ENCODE measurements around the gene TMEM165.

TMEM165 gene

GRCh38 chr4:55386073-55386472 lies 9.7 kb upstream of the TMEM165 start:
- H3K4me1 Mint-ChIP-seq: no peaks in the 10 kb centered on the region
- H3K27me3 Mint-ChIP-seq: no peaks in the 10 kb centered on the region
- H3K27ac Mint-ChIP-seq: no peak overlapping the region
- H3K36me3 Mint-ChIP-seq: no peaks in the 10 kb centered on the region
- no peaks in the 10 kb centered on the region for H3K9me3 Mint-ChIP-seq
- H3K4me3 Mint-ChIP-seq: no peak overlapping the region

DNA sequence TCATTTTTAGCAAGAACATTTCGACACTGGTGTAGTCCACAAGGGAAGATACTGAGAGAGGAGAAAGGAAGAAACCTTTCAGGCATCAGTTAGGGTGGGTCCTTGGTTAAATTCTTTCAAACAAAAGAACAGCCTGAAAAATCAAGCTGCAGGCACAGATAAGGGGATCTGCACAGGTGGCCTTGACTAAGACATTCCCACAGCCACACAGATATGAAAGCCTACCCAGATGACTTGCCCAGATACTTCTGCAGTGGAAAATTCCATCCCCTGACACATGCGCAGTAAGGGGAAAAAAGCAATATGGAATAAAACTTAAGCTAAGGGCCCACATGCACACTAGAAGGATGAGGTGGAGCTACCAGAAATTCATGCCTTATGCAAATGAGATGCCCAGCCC lies 8.9 kb upstream of the TMEM165 start:
- no peaks in the 10 kb centered on the region for H3K4me1 Mint-ChIP-seq
- no peak overlapping the region for H3K27ac Mint-ChIP-seq
- H3K27me3 Mint-ChIP-seq: no peaks in the 10 kb centered on the region
- no peak overlapping the region for H3K4me3 Mint-ChIP-seq
- H3K9me3 Mint-ChIP-seq: no peaks in the 10 kb centered on the region
- H3K36me3 Mint-ChIP-seq: no peaks in the 10 kb centered on the region

DNA sequence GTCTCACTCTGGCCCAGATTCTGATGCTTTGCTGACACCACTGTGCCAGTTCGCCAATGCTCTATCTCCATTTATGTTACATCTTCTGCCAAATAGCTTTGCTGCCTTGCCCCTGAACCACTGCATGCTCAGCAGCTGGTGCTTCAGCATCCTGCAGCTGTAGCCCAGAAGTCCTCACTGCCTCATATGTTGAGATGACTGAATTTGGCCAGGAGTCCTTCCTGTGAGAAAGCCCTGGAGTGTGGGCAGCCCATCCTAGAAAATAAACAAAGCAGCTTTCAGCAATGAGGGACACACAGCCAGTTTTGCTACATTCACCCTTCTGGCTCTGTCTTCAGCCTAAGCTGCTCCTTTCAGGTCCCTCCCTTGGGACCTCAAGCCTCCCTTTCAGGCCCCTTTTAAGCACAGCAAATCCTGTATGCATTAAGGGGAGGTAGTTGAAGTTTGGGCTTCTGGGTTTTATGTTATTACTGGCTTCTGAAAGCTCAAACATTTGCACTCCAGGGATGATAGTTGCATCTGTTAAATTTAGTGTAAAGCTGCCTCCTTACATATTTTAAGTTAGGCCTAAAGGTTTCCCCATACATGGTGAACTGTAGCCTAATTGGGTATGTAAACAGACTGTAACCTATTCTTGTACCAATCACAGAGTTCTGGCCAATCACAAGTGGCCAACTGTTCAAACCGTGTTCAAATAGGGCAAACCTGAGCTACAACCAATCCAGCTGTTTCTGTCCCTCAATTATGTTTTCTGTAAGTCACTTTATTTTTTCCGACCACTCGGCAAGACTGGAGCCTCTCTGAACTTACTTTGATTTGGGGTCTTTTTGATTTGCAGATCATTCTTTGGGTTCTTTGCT lies 2.1 kb upstream of the TMEM165 start:
- no peak overlapping the region for H3K4me3 Mint-ChIP-seq
- H3K9me3 Mint-ChIP-seq: no peaks in the 10 kb centered on the region
- H3K27me3 Mint-ChIP-seq: no peaks in the 10 kb centered on the region
- H3K36me3 Mint-ChIP-seq: peaks cover 6% of the 10 kb centered on the region
- H3K4me1 Mint-ChIP-seq: peaks cover 32% of the 10 kb centered on the region
- H3K27ac Mint-ChIP-seq: no peak overlapping the region

DNA sequence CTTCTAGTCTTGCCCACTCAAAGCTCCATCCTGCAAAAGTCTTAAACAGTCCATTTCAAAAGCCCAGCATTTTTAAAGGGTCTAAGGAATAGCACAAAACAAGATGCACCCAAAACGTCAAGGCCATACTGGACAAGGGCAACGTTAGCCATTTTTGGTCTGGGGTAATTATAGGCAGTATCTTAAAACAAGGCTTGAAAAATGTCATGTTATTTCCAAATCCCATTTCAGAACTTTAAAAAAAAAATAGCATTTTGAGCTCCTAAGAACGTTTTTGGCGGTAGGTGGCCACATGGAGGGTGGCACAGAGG lies 584 bp upstream of the TMEM165 start:
- Mint-ChIP-seq H3K9me3 (no peaks in the 10 kb centered on the region), H3K27me3 (no peaks in the 10 kb centered on the region), H3K27ac (peak overlapping the region; percentile 97), H3K36me3 (peaks cover 10% of the 10 kb centered on the region), H3K4me3 (peak overlapping the region; percentile 97), H3K4me1 (peaks cover 41% of the 10 kb centered on the region)

DNA sequence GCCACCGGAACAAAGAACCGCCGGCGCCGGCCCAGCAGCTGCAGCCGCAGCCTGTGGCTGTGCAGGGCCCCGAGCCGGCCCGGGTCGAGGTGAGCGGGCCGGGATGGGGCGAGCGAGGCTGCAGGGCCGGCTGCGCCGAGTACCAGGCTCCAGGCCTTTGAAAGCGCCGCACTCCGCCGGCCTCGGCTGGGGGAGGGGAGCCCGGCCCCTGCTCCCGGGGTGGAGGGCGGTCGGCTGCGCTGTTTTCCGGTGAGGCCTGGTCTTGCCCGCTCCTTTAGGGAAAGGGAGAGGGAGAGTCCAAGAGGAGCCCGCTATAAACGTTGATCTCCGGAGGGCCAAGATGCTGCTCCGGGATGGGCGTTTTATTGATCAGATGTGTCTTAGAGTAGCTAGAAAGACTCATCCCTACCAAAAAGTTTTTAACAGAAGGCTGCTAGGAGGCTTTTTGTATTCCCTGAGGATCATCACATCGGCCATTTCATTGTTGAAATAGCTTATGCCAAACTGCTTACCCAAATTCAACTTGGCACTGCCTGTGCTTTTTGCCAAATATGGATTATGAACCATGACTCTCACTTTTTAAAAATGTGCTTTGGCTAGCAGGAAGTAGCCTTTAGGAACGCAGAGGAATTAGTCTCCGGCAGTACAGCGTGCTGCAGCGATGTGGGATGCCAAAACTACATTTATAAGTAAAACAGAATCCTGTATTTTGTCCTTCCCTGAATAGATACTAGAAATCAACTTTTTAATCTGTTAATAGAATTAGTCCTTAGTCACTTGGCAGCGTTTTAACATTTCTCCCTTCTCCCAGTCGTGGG lies 760 bp downstream of the TMEM165 start:
- Mint-ChIP-seq H3K27ac (peak overlapping the region; percentile 82), H3K36me3 (peaks cover 13% of the 10 kb centered on the region), H3K4me1 (peaks cover 51% of the 10 kb centered on the region), H3K9me3 (no peaks in the 10 kb centered on the region), H3K27me3 (no peaks in the 10 kb centered on the region), H3K4me3 (peak overlapping the region; percentile 97)

DNA sequence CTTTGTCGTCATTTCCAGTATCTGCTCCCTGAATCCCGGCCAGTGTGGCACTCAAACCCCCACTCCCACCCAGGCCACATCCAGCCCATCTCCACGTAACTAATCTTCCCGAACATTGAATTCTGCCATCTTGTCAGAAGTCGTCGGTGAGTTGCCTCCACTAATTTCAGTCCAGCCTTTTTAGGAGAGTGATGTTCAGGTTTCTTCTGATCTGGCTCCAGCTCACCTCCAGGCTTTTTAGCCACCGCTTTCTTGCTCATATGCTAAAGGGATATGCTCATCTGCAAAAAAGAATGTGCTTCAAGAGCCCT lies 1.3 kb downstream of the TMEM165 start:
- peaks cover 51% of the 10 kb centered on the region for H3K4me1 Mint-ChIP-seq
- peak overlapping the region; percentile 82 for H3K27ac Mint-ChIP-seq
- no peaks in the 10 kb centered on the region for H3K27me3 Mint-ChIP-seq
- peaks cover 13% of the 10 kb centered on the region for H3K36me3 Mint-ChIP-seq
- H3K4me3 Mint-ChIP-seq: peak overlapping the region; percentile 95
- H3K9me3 Mint-ChIP-seq: no peaks in the 10 kb centered on the region

GRCh38 chr4:55397520-55398321 lies 2.0 kb downstream of the TMEM165 start:
- peaks cover 13% of the 10 kb centered on the region for H3K36me3 Mint-ChIP-seq
- peak overlapping the region; percentile 84 for H3K27ac Mint-ChIP-seq
- peaks cover 51% of the 10 kb centered on the region for H3K4me1 Mint-ChIP-seq
- H3K4me3 Mint-ChIP-seq: peak overlapping the region; percentile 95
- no peaks in the 10 kb centered on the region for H3K9me3 Mint-ChIP-seq
- H3K27me3 Mint-ChIP-seq: no peaks in the 10 kb centered on the region

GRCh38 chr4:55398461-55398860 lies 2.7 kb downstream of the TMEM165 start:
- Mint-ChIP-seq H3K9me3 (no peaks in the 10 kb centered on the region), H3K36me3 (peaks cover 15% of the 10 kb centered on the region), H3K4me3 (peak overlapping the region; percentile 95), H3K4me1 (peaks cover 55% of the 10 kb centered on the region), H3K27ac (peak overlapping the region; percentile 19), H3K27me3 (no peaks in the 10 kb centered on the region)

DNA sequence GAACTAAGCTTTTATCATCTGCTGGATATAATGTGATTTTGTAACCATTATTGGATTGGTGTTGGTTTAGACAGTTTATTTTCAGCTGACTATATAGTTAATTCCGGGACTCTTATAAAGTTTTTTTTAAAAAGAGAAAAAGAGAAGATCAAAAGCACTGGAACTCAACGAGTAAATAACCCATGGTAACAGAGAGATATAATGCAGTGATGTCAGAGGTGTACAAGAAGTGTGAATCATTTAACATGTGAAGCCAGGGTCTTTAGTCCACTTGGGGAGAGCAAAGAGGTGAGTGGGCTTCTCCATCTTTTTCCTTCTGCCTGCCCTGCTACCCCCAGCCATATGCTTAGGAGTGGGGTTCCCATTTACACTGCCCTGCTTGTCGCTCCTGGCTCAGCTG lies 3.2 kb downstream of the TMEM165 start:
- H3K4me3 Mint-ChIP-seq: peak overlapping the region; percentile 95
- H3K27ac Mint-ChIP-seq: peak overlapping the region; percentile 63
- H3K27me3 Mint-ChIP-seq: no peaks in the 10 kb centered on the region
- H3K4me1 Mint-ChIP-seq: peaks cover 60% of the 10 kb centered on the region
- peaks cover 19% of the 10 kb centered on the region for H3K36me3 Mint-ChIP-seq
- no peaks in the 10 kb centered on the region for H3K9me3 Mint-ChIP-seq

DNA sequence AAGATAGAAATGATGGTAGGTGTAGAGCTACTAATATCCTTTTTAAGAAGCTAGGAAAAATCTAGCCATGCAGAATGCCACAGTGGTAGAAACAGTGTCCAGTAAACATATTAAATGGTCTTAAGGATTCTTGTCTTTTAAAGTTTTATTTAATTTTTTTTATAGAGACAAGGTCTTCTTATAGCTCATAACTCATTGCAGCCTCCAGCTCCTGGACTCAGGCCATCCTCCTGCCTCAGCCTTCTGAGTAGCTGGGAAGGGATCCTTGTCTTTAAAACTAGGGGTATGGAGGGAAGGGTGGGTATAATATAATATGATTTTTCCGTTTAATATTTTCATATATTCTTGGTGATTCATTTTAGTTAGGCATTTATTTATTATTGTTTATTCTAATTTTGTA lies 3.8 kb downstream of the TMEM165 start:
- Mint-ChIP-seq H3K27ac (peak overlapping the region; percentile 63), H3K4me3 (peak overlapping the region; percentile 95), H3K4me1 (peaks cover 56% of the 10 kb centered on the region)

DNA sequence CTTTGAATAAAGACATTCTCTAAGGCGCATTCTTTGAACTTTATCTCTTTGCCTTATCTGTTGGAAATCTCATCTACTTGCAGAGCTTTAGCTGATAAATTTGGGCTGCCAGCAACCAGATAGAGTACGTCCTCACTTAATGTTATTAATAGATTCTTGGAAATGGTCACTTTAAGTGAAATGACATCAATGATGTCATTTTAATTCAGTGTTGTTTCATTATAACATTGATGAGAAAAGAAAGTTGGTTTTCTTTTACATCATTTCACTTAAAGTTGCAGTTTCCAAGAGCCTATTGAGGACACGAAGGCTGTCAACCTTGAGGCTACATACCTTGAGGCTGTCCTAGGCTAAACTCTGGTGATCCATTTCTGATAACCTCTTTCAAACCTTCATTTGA lies 9.3 kb downstream of the TMEM165 start:
- no peak overlapping the region for H3K27ac Mint-ChIP-seq
- peaks cover 22% of the 10 kb centered on the region for H3K36me3 Mint-ChIP-seq
- no peak overlapping the region for H3K4me3 Mint-ChIP-seq
- peaks cover 57% of the 10 kb centered on the region for H3K4me1 Mint-ChIP-seq
- H3K27me3 Mint-ChIP-seq: no peaks in the 10 kb centered on the region
- no peaks in the 10 kb centered on the region for H3K9me3 Mint-ChIP-seq

More for the DNA sequence above, 3.8 kb downstream of the TMEM165 start:
- no peaks in the 10 kb centered on the region for H3K27me3 Mint-ChIP-seq
- H3K36me3 Mint-ChIP-seq: peaks cover 19% of the 10 kb centered on the region
- no peaks in the 10 kb centered on the region for H3K9me3 Mint-ChIP-seq

DNA sequence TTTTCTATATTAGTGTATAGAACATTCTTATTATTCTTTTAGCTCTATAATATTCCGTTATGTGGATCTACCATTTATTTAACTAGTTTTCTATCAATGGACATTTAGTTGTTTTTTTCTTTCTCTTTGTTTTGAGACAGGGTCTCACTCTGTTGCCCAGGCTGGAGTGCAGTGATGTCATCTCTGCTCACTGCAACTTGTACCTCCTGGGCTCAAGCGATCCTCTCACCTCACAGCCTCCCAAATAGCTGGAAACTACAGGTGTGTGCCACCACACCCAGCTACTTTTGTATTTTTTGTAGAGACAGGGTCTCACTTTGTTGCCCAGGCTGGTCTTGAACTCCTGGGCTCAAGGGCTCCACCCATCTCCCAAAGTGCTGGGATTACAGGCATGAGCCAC lies 10.8 kb downstream of the TMEM165 start:
- Mint-ChIP-seq H3K36me3 (peaks cover 19% of the 10 kb centered on the region), H3K9me3 (no peaks in the 10 kb centered on the region), H3K4me3 (no peak overlapping the region), H3K27ac (no peak overlapping the region), H3K4me1 (peaks cover 51% of the 10 kb centered on the region), H3K27me3 (no peaks in the 10 kb centered on the region)

- Mint-ChIP-seq H3K4me1 (peaks cover 55% of the 10 kb centered on the region), H3K36me3 (peaks cover 22% of the 10 kb centered on the region), H3K27me3 (no peaks in the 10 kb centered on the region), H3K9me3 (no peaks in the 10 kb centered on the region), H3K27ac (no peak overlapping the region), H3K4me3 (no peak overlapping the region)
These were observed 11.4 kb downstream of the TMEM165 start for GRCh38 chr4:55407119-55407518.

- Mint-ChIP-seq H3K4me1 (peaks cover 55% of the 10 kb centered on the region), H3K9me3 (no peaks in the 10 kb centered on the region), H3K4me3 (no peak overlapping the region), H3K27ac (no peak overlapping the region), H3K27me3 (no peaks in the 10 kb centered on the region), H3K36me3 (peaks cover 22% of the 10 kb centered on the region)
These were observed 12.0 kb downstream of the TMEM165 start for GRCh38 chr4:55407764-55408163.

DNA sequence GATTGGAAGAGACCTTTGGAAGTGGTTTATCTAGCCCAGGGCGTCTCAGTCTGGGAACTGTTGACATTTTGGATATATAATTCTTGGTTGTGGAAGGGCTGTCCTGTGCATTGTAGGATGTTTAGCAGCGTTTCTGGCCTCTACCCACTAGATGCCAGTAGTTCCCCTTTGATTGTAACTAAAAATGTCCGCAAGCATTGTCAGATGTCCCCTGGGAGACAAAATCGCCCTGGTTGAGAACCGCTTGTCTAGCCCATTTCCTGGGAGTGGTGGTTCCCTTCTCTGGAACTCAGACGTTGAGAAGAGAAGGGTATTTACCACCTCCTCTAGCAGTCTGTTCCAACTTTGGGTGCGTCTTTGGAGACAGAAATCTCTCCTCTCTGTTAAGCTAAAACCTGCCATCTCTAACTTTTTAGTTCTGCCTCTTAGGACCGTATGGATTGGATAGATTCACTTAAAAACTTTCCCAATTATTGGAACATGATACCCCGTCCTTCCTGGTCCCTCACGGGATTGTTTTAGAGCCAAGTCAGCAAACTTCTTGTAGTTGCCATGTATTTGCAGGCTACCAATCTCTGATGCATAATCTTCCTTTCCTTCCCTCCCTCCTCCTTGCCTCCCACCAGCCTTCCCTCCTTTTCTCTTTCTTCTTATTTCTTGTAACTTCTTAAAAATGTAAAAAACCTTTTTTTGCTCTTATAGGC lies 13.9 kb downstream of the TMEM165 start:
- Mint-ChIP-seq H3K27ac (peak overlapping the region; percentile 12), H3K36me3 (peaks cover 16% of the 10 kb centered on the region), H3K4me1 (peaks cover 47% of the 10 kb centered on the region), H3K4me3 (no peak overlapping the region), H3K27me3 (no peaks in the 10 kb centered on the region), H3K9me3 (no peaks in the 10 kb centered on the region)

All from activated naive CD4-positive, alpha-beta T cell treated with anti-CD3 and anti-CD28 coated beads, Interleukin-2, amount 50 U/mL, for 24 hours (primary cell).